Stimulated activated CD4-positive, alpha-beta T cell treated with anti-CD3 and anti-CD28 coated beads, Interleukin-15, amount 100 ng/mL, for 48 hours (primary cell): Measurements from ENCODE around the gene TOM1.

ENCODE experiments used
- DNase-seq, 2 donors: peaks; one replicate each; pipeline ENCODE4 v3.0.0-alpha.2; 2020; ENCODE audit warnings: low read depth in 2 of 2

TOM1 gene

DNA sequence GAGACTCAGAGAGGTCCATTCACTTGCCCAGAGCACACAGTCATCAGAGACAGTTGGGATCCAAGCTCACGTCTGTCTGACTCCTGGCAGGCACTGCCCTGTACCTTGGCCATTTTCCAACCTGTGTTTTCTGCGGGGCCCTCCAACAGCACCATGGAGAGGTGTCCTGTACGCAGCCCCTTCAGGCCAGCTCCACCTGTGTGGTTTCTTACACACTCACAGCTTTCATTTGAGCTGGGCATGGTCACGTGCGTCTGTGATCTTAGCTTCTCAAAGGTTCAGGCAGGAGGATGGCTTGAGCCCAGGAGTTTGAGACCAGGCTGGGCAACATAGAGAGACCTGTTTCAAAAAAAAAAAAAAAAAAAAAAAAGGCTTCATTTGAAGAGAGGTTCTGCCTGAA, 24.4 kb downstream of the TOM1 start:
- DNase-seq: no peak

DNA sequence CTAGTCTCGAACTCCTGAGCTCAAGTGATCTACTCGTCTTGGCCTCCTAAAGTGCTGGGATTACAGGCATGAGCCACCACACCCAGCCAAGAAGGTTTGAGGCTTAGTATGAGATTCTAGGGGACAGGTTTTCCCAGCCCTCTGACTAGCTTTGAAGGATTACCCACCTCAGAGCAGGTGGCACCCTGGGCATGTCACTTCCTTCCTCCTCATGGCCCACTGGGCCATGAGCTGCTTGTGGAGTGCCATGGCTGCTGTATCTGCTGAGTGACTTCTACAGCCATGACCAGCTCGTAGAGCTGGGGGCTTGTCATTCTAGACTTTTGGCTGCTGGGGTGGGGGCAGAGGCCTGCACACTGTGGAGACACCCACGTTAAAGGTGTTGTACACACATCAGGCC, 25.1 kb downstream of the TOM1 start:
- DNase-seq: no peak

DNA sequence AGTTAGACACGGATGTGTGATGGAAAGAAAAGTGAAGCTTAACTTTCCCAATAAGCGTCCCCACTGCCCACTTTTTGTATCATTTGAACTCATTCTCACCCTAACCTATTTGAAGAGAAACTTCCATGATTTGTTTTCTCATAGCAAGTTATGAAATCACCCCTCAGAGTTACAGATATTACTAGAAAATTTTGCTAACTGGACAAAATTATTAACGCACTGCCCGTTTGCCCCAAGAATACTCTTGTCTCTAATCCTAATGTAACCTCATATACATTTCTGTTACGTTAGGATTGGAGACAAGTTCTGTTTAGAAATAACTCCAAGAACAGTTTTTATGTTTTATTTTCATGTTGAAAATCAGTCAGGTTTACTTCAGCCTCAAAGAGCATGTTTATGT, 25.5 kb downstream of the TOM1 start:
- no peak for DNase-seq

GRCh38 chr22:35326854-35327562, 27.3 kb downstream of the TOM1 start:
- DNase-seq: no peak

- no peak for DNase-seq
Observed at GRCh38 chr22:35327690-35328471, 28.2 kb downstream of the TOM1 start.

- no peak for DNase-seq
Observed at GRCh38 chr22:35328472-35328885, 28.8 kb downstream of the TOM1 start.

GRCh38 chr22:35329114-35329847, 29.6 kb downstream of the TOM1 start:
- no peak for DNase-seq

DNA sequence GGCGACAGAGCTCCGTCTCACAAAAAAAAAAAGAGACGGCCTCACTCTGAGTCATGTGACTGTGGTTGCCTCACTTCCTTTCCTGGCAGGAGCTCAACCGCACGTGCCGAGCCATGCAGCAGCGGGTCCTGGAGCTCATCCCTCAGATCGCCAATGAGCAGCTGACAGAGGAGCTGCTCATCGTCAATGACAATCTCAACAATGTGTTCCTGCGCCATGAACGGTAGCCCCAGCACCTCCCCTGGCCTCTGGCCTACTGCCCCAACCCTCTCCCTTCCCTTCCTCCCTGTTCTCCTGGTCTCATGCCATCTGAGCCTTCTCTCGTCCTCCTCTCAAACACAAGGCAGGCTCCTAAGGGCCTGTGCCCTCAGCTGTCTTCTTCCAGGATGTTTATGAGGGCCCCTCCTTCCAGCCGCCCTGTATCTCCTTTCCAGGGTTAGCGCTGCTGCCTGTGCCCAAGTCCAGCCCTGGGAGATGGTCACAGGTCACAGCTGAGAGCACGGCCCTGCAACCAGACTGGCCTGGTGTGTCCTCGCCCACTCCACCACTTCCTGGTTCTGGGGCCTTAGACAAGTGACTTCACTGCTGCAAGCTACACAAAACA, 30.7 kb downstream of the TOM1 start:
- peak; percentile 56 to 64 for DNase-seq

DNA sequence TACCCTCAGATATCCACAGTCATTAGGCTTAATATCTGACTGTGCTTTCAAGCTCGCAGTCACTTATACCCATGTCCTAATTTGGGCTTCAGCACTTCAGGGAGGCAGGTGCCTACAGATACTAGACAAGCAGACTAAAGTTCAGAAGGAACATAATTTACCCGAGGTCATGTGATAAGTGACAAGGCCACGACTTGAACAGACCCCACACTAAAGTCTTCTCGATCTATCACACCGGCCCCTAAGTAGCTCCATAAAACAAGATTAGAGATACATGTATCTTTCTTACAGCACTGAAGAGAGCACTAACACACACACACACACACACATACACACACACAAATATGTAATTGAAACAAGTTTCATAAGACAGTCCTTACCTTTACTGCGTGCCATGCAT, 32.6 kb downstream of the TOM1 start:
- DNase-seq: no peak

DNA sequence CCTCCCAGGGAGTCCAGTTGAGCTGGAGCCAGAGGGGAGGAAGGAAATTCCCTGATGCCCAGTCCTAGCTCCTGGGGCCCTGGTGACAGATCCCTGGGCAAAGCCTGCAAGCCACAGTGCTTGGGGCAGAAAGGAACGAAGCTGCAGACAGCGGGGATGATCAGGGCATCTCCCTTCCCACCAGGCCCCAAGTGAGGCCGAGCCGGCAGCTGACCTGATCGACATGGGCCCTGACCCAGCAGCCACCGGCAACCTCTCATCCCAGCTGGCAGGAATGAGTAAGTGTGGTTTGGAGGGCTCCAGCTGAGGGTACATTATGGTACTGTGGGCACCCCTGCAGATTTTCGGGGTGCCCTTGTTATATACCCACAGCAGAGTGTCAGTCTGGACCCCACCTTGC, 33.5 kb downstream of the TOM1 start:
- DNase-seq: no peak

DNA sequence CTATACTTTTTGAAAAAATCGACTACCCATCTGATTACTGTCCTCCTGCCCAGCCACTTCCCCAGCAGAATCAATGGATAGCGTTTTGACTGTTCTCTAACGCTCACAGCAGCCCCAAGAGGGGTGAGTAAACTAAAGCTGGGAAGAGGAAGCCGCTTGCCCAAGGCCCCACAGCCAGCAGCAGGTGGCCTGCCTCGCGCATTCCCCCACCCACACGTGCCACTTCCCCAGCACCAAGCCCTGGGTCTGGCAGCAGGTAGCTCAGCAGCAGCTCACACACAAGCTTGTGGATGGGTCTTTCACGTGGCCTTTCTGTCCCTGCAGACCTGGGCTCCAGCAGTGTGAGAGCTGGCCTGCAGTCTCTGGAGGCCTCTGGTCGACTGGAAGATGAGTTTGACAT, 34.3 kb downstream of the TOM1 start:
- DNase-seq: no peak

DNA sequence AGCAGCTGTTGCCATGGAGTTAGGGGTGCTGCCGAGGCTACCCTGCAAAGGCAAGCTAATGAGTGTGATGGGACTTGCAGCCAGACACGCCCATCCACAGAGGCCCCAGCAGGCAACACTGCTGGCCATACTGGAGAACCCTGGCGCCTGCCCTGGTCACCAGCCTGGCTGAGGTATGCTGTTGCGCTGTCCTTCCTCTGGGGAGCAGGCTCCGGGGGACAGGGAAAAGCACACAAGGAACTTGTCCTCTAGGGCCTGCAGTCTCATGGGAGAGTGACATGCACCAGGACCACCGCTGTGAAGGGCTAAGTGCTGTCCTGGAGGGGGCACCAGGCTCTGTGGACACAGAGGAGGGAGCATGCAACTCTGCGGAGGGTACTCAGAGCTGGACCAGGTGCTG, 35.8 kb downstream of the TOM1 start:
- DNase-seq: no peak

DNA sequence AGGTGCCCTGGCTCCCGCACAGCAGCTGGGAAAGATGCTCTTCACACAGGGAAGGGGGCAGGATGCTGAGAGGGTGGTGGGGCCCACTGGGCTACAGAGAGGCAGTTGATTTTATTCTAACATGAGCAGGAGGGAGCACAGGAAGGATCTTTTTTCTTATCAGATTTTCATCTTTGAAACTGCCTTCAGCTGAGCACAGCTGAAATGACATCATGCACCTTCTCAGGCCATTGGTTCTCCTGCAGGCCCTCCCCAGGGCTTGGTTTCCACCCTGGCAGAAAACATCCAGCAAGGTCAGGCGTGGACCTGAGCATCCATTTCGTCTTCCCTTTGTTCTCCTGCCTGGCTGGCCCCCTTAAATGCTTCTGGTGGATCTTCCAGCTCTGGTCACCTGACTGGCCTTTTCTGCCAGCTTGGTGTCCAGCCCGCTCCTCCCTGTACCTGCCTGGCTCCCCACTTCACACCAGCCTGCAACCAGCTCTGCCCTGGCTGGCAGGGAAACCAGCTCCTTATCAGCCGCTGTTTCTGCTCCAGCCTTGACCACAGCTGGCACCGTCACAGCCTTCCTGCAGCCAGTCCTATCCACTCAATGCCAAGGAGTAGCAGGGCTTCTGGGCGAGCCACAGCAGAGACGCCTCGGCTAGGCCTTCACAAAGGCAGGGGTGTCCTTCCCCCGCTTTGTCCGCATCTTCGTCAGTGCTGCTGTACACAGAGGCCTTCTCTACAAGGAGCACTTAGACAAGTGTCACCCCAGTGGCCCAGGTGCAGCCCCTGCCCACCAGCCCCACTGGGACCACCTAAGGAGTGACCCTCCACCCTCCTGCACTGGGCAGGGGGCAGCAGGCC, 36.5 kb downstream of the TOM1 start:
- DNase-seq: no peak

DNA sequence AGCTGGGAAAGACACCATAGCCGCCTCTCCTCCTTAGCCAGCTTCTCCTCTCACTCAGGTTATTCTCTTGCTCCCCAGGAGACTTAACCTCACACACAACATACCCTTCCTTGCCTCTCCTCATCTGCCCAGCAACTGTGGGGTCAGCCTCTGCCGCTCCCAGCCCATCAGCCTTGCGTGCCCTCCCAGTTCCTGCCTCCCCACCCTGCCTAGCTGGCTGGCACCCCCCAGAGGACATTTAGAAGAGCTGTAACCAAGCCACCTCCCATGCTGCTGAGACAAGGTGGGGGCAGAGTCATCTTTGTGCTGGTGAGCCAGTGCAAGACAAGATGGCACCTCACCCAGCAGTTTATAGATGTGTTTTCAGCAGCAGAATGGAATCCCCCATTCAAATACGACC, 38.2 kb downstream of the TOM1 start:
- no peak for DNase-seq

GRCh38 chr22:35341090-35341874, 41.6 kb downstream of the TOM1 start:
- DNase-seq: no peak

- no peak for DNase-seq
Observed at GRCh38 chr22:35342390-35342789, 42.7 kb downstream of the TOM1 start.

DNA sequence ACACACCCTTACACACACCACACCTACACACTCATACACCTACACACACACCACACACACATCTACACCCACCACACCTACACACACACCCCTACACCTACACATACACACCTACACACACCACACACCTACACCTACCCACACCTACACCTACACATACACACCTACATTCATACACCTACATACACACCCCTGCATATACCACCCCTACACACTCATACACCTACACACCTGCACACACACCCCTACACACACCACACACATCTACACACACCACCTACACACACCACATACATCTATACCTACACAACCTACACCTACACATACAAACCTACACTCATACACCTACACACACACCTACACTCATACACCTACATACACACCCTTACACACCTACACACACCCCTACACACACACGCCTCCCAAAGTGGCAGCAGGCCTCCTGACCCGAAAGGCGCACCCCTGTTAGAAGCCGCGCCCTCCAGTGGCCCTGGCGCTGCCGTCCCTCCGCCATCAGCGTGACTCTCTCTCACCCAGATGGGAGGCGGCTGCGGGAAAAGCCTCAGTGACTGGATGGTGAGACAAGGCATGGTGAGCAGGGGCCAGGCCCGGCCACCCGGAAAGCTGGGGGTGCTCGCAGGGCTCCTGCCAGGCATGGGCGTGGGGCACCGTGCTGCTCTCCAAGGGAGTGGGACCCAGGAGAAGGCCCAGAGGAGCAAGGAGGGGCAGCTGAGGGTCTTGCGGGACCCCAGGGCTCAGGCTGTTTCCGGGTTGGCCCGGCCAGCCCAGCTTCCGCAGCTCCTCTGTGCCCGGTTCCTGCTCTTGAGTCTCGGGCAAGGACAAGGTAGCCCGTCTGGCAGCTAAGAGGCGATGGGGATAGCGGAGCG, 44.2 kb downstream of the TOM1 start:
- no peak for DNase-seq

DNA sequence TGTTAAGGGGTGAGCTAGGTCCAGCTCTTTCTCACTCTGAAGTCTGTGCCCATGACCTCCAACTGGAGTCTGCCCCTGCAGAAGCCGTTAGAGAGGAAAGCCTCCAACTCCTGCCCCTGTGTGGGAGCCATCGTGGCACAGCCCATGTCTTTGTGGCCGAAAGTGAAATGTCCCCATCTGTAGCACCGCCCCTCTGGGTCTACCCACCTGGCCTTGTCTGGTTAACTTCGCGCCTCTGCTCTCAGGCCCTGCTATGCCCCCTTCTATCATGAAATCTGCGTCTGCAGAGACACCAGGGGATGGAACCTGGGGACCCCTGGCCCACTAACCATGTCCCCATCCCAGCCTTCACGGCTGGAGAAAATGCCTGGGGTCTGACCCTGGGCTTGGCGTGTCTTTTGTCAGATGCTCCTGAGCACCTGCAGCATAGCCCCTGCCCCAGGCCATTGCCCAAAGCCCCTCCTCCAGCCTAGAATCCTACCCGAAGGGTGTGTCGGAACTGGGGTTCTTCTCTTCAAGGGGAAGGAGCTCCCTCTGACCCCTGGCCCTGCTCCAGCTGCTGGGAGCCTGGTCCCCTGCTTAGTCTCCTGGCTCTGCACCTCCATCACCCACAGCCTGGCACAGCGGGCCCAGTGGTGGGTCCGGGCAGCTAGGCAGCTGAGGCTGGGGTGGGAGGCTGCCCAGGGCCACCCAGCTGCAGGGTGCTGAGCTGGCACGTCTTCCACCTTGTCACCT, 45.4 kb downstream of the TOM1 start:
- DNase-seq: no peak
